DND-41 (cell line): ENCODE results near the gene MYCN.

Source experiments
- ATAC-seq: fragments of 200-7000 bp; cut with Tn5 transposase; 3 replicates; pipeline ENCODE4 v1.9.1; 2021; ENCODE audit warnings: low read depth; ENCODE audit not compliant: insufficient read depth
- DNase-seq: peaks from one replicate; pipeline ENCODE4 v3.0.0-alpha.2; 2020
- H2AFZ ChIP-seq: 2 replicates; pipeline ENCODE4 v1.6.0; 2012; ENCODE audit warnings: low read depth, low read length
- H3K27ac ChIP-seq: 2 replicates; pipeline ENCODE4 v1.5.1; 2012; ENCODE audit warnings: low read length, inconsistent platforms
- H3K27me3 ChIP-seq: fragments of 200-600 bp; sonication (generic); 2 replicates; pipeline ENCODE4 v1.6.0; 2012; ENCODE audit warnings: low read length, mild to moderate bottlenecking, inconsistent platforms; ENCODE audit not compliant: insufficient read depth, poor library complexity
- H3K36me3 ChIP-seq: 2 replicates; pipeline ENCODE4 v1.5.1; 2012; ENCODE audit warnings: low read length, inconsistent platforms; ENCODE audit not compliant: insufficient read depth
- H3K4me1 ChIP-seq: 2 replicates; pipeline ENCODE4 v1.5.1; 2012; ENCODE audit warnings: mild to moderate bottlenecking, low read length; ENCODE audit not compliant: insufficient read depth
- H3K4me2 ChIP-seq: 2 replicates; pipeline ENCODE4 v1.6.0; 2012; ENCODE audit warnings: mild to moderate bottlenecking, moderate library complexity, low read length, inconsistent platforms; ENCODE audit not compliant: insufficient read depth
- H3K4me3 ChIP-seq, 2 experiments: fragments of 200-600 bp in 1 of 2; shearing (Covaris generic) in 1 of 2; 2 replicates each; pipeline ENCODE4 v1.5.1; 2012 to 2016; ENCODE audit warnings: inconsistent platforms in 2 of 2, low read length in 2 of 2, mild to moderate bottlenecking in 2 of 2, low read depth in 1 of 2, moderate library complexity in 1 of 2
- H3K79me2 ChIP-seq: 2 replicates; pipeline ENCODE4 v1.6.0; 2012; ENCODE audit warnings: low read length, inconsistent platforms; ENCODE audit not compliant: insufficient read depth
- H3K9ac ChIP-seq: 2 replicates; pipeline ENCODE4 v1.6.0; 2012; ENCODE audit warnings: low read depth, mild to moderate bottlenecking, inconsistent platforms, low read length, moderate library complexity
- H3K9me3 ChIP-seq: 2 replicates; pipeline ENCODE4 v1.5.1; 2012; ENCODE audit warnings: low read length, moderate library complexity, mild to moderate bottlenecking, inconsistent platforms; ENCODE audit not compliant: insufficient read depth, severe bottlenecking
- H4K20me1 ChIP-seq: 2 replicates; pipeline ENCODE4 v1.6.0; 2012; ENCODE audit warnings: low read length; ENCODE audit not compliant: insufficient read depth
- TF ChIP-seq, protein P1 (sequence below): IDR thresholded peaks from 2 replicates; pipeline ENCODE4 v1.5.1; 2012; ENCODE audit warnings: borderline replicate concordance, low read length, moderate library complexity, mild to moderate bottlenecking; ENCODE audit not compliant: poor library complexity, severe bottlenecking; ENCODE audit errors: extremely low read depth

Gene MYCN

DNA sequence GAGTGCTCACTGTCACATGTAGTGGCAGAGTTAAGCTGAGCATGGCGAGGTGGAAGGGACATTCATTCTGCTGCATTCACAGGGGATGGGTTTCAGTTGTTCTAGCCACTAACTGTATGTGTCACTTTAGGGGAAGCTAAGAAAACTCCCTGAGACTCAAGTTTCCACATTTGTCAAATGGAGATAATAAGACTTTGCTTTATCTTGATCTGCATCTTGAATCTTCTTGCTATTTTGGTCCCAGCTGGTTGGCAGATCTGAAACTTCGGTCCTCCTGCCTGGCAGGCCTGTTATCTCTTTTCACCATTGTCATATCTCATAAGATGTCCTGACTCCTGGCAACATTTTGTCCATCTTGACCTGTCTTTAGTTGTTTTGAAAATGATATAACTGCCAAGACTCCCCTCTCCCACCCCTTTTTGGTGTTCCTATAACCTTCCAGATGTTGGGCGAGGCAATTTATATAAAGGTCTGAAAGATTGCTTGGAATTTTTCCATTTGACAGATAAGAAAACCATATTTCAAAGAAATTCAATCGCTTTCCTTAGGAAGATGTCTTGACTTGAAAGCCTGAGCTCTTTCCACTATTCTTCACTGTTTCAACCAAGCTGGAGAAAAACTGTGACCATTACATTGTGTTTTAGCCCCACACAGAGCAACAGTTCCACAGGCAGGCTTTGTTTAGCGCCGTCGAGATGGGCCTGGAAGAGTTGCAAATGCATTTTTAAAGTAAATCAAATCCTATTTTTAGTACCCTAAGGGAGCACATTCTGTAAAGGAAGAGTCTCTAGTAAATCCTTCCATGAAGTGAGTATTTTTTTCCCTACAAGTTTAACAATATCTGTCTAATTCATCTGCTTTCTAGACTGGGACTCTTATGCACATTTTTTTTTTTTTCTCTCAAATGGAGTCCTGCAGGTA lies 33.4 kb downstream of the MYCN start:
- Histone ChIP-seq H3K27me3 (no peaks in the 10 kb centered on the region), H3K27ac (no peak overlapping the region), H3K79me2 (no peaks in the 10 kb centered on the region), H3K9ac (no peak overlapping the region), H4K20me1 (no peaks in the 10 kb centered on the region), H3K4me1 (no peaks in the 10 kb centered on the region), H3K36me3 (no peaks in the 10 kb centered on the region), H3K9me3 (no peaks in the 10 kb centered on the region), H3K4me2 (no peak overlapping the region), H2AFZ (no peak overlapping the region), H3K4me3 (no peak overlapping the region)
- TF ChIP-seq, protein P1, sequence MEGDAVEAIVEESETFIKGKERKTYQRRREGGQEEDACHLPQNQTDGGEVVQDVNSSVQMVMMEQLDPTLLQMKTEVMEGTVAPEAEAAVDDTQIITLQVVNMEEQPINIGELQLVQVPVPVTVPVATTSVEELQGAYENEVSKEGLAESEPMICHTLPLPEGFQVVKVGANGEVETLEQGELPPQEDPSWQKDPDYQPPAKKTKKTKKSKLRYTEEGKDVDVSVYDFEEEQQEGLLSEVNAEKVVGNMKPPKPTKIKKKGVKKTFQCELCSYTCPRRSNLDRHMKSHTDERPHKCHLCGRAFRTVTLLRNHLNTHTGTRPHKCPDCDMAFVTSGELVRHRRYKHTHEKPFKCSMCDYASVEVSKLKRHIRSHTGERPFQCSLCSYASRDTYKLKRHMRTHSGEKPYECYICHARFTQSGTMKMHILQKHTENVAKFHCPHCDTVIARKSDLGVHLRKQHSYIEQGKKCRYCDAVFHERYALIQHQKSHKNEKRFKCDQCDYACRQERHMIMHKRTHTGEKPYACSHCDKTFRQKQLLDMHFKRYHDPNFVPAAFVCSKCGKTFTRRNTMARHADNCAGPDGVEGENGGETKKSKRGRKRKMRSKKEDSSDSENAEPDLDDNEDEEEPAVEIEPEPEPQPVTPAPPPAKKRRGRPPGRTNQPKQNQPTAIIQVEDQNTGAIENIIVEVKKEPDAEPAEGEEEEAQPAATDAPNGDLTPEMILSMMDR: no peak
- DNase-seq (no peak), ATAC-seq (no peak)

DNA sequence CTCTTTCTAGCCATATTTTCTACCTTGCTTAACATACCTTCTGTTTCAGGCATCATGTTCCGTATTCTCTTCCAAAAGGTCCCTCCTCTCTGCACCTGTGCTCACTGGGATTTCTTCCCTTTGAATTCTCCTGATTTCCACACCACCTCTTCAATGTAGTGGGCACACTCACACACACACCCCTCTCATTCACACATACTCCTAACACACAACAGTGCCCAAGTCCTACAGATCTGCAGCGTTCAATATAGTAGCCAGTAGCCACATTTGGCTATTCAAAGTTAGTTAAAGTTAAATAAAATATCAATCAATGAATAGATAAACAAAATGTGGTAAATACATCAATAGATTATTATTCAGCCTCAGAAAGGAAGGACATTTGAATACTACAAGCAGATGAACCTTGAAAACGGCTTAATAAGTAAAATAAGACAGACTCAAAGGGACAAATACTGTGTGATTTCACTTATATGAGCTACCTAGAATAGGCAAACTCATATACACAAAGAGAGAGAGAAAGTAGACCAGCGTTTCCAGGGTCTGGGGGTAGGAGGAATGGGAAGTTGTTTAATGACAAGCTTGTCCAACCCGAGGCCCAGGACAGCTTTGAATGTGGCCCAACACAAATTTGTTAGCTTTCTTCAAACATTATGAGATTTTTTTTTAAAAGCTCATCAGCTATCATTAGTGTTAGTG lies 34.4 kb downstream of the MYCN start:
- H3K4me1 ChIP-seq: no peaks in the 10 kb centered on the region
- H3K9me3 ChIP-seq: no peaks in the 10 kb centered on the region
- TF ChIP-seq, protein P1: no peak
- ATAC-seq (no peak), DNase-seq (no peak)
- no peak overlapping the region for H2AFZ ChIP-seq
- no peak overlapping the region for H3K9ac ChIP-seq
- no peak overlapping the region for H3K4me2 ChIP-seq
- H4K20me1 ChIP-seq: no peaks in the 10 kb centered on the region
- H3K4me3 ChIP-seq: no peak overlapping the region
- no peaks in the 10 kb centered on the region for H3K27me3 ChIP-seq
- no peak overlapping the region for H3K27ac ChIP-seq
- H3K36me3 ChIP-seq: no peaks in the 10 kb centered on the region
- no peaks in the 10 kb centered on the region for H3K79me2 ChIP-seq

DNA sequence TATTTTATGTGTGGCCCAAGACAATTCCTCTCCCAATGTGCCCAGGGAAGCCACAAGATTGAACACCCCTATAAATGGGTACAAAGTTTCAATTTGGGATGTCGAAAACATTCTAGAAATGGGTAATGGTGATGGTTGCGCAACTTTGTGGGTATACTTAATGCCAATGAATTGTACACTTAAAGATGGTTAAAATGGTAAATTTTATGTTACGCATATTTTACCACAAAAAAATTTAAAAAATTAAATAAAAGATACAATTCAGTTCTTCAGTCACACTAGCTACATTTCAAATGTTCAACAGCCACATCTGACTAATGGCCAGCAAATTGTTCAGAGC lies 34.9 kb downstream of the MYCN start:
- ATAC-seq: no peak
- Histone ChIP-seq H4K20me1 (no peaks in the 10 kb centered on the region), H3K4me2 (no peak overlapping the region), H3K79me2 (no peaks in the 10 kb centered on the region), H2AFZ (no peak overlapping the region), H3K4me1 (no peaks in the 10 kb centered on the region), H3K27me3 (no peaks in the 10 kb centered on the region), H3K27ac (no peak overlapping the region), H3K9ac (no peak overlapping the region), H3K36me3 (no peaks in the 10 kb centered on the region), H3K4me3 (no peak overlapping the region), H3K9me3 (no peaks in the 10 kb centered on the region)
- TF ChIP-seq, protein P1: no peak
- no peak for DNase-seq
